Subcutaneous abdominal adipose tissue (tissue), 5 donors: ENCODE data around the gene PKHD1.

Experiments used
- H3K27ac ChIP-seq: one replicate; pipeline ENCODE4 v1.7.0; 2013; ENCODE audit warnings: low read depth, mild to moderate bottlenecking, inconsistent platforms, low read length, moderate library complexity
- H3K27me3 ChIP-seq, 5 donors: one replicate each; pipeline ENCODE4 v1.7.0; 2013; ENCODE audit warnings: low read length in 5 of 5, inconsistent platforms in 1 of 5; ENCODE audit not compliant: control insufficient read depth in 5 of 5, insufficient read depth in 4 of 5
- H3K36me3 ChIP-seq, 5 donors: one replicate each; pipeline ENCODE4 v1.7.0; 2013; ENCODE audit warnings: low read length in 5 of 5; ENCODE audit not compliant: control insufficient read depth in 5 of 5, insufficient read depth in 5 of 5
- H3K4me1 ChIP-seq, 5 donors: one replicate each; pipeline ENCODE4 v1.7.0; 2013; ENCODE audit warnings: low read length in 5 of 5, mild to moderate bottlenecking in 3 of 5, moderate library complexity in 1 of 5; ENCODE audit not compliant: control insufficient read depth in 5 of 5, insufficient read depth in 5 of 5
- H3K4me3 ChIP-seq, 5 donors: one replicate each; pipeline ENCODE4 v1.7.0; 2013; ENCODE audit warnings: low read length in 5 of 5, low read depth in 1 of 5
- H3K9ac ChIP-seq, 5 donors: one replicate each; pipeline ENCODE4 v1.7.0; 2013; ENCODE audit warnings: low read length in 5 of 5, mild to moderate bottlenecking in 4 of 5, moderate library complexity in 3 of 5
- H3K9me3 ChIP-seq, 5 donors: one replicate each; pipeline ENCODE4 v1.7.0; 2013; ENCODE audit warnings: low read length in 5 of 5; ENCODE audit not compliant: control insufficient read depth in 5 of 5
- donor health status: healthy.
- donor health status: healthy.
- donor health status: healthy.
- donor health status: healthy.
- donor health status: healthy.

PKHD1 gene

DNA sequence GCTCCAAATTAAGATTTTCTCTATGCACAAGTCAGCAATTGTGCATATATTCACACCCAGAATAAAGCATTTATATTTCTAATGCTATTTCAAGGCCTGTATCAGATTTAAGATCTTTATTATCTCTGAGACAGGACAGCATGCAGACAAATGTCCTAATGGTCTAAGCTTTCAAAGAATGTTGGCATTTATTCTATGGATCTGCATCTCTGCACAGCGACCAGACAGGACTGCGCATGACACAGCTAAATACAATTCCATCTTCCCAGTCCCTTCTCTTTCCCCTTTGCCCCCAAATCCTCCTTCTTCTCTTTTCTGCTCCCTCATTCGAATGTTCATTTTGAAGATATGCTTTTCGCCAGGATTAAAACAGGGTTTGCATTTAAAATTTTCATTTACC is 478.5 kb downstream of the PKHD1 start:
- H3K4me3 ChIP-seq, result no peak overlapping the region
- no peaks in the 10 kb centered on the region for H3K4me1 ChIP-seq
- H3K9ac ChIP-seq, result no peak overlapping the region
- H3K27me3 ChIP-seq, result no peaks in the 10 kb centered on the region
- no peaks in the 10 kb centered on the region for H3K36me3 ChIP-seq
- no peak overlapping the region for H3K27ac ChIP-seq
- H3K9me3 ChIP-seq, result no peaks in the 10 kb centered on the region

DNA sequence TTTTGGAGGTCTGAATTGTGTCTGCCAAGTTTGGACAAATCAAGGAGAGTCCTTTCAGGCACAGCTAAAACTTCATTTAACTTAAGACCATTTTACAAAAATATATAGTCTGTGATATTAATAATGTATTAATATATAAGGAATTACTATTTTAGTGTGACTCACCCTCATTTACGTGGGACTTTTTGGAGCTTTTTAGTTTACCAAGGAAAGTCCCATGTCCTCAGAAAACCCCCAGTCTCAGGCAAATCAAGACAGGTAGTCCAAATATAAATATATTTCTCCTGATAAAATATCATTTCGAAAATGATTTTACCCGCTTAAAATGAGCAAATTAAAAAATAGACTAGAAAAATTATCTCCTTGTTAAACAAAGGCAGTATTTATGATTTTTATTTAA is 479.0 kb downstream of the PKHD1 start:
- H3K4me1 ChIP-seq, result no peaks in the 10 kb centered on the region
- no peaks in the 10 kb centered on the region for H3K27me3 ChIP-seq
- no peak overlapping the region for H3K27ac ChIP-seq
- H3K36me3 ChIP-seq, result no peaks in the 10 kb centered on the region
- H3K9ac ChIP-seq, result no peak overlapping the region
- H3K9me3 ChIP-seq, result no peaks in the 10 kb centered on the region
- H3K4me3 ChIP-seq, result no peak overlapping the region

DNA sequence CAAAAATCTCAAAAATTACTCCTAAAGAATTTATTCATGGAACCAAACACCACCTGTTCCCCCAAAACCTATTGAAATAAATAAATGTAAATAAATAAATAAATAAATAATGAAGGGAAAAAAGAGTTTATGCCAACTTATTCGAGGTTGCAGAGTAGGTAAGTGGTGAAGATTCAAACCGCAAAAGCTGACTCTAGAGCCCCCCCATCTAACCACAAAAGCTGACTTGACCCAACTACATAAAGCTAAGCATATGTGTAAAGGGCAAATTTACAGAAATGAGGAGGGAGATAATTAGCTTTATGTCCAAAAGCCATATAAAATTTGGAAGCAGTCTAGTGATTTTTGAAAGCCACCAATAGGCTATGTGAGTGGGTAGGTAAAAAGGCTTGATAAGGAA is 486.9 kb downstream of the PKHD1 start:
- no peak overlapping the region for H3K27ac ChIP-seq
- no peak overlapping the region for H3K4me3 ChIP-seq
- H3K27me3 ChIP-seq, result no peaks in the 10 kb centered on the region

DNA sequence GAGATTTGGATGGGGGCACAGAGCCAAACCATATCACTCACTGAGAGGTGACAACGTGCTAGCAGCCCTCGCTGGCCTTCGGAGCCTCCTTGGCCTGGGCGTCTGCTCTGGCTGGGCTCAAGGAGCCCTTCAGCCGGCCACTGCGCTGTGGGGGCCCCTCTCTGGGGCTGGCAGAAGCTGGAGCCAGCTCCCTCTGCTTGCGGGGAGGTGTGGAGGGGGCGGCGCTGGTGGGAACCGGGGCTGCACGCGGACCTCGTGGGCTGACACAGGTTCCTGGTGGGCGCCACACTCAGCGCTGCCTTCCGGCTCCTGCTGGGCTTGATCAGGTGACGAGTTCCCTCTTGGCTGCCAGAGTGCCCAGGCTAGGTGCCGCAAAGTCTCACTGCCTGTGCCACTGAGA is 489.2 kb downstream of the PKHD1 start:
- no peaks in the 10 kb centered on the region for H3K9me3 ChIP-seq
- no peak overlapping the region for H3K27ac ChIP-seq
- no peaks in the 10 kb centered on the region for H3K36me3 ChIP-seq
- H3K27me3 ChIP-seq, result no peaks in the 10 kb centered on the region
- no peaks in the 10 kb centered on the region for H3K4me1 ChIP-seq
- H3K9ac ChIP-seq, result no peak overlapping the region
- no peak overlapping the region for H3K4me3 ChIP-seq

More for the DNA sequence above, 486.9 kb downstream of the PKHD1 start:
- Histone ChIP-seq H3K9me3 (no peaks in the 10 kb centered on the region), H3K4me1 (no peaks in the 10 kb centered on the region), H3K36me3 (no peaks in the 10 kb centered on the region), H3K9ac (no peak overlapping the region)

DNA sequence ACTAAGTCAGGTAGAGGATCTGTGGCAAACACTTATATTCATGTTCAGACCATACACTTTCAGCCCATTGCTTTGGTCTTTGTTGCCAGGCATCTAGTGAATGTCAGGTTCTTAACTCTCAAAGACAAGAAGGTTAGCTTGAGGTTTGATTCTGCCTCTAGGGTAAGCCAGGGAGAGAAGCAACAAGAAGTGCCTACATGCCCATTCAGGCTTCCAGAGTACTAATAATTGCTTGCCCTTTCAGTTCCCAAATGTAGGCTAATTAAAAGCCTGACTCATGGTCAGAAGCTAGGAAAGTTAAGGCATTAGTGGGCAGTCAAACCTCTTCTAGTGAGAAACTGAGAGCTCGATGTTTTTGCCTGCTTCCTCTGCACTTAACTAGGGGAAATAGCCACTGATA is 492.4 kb downstream of the PKHD1 start:
- Histone ChIP-seq H3K4me3 (no peak overlapping the region), H3K9me3 (no peaks in the 10 kb centered on the region), H3K36me3 (no peaks in the 10 kb centered on the region), H3K27me3 (no peaks in the 10 kb centered on the region), H3K27ac (no peak overlapping the region), H3K9ac (no peak overlapping the region), H3K4me1 (no peaks in the 10 kb centered on the region)

DNA sequence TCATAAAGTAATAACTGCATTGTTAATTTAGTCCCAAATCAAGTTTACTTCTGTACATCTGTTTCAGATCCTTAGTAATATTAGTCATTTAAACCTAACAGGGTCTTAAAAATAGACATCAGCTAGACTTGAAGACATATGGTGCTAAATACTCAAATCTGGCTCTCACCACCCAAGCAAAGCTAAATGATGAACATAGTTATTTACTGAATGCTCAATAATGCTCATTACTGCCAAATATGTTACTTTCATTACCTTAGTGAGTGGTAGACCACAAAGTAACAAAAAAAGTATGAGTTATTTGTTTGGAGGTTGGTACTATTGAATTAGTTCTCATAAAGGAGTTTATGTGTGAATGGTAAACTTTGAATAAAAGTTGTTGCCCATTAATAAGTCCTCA is 502.1 kb downstream of the PKHD1 start:
- Histone ChIP-seq H3K4me1 (no peaks in the 10 kb centered on the region), H3K4me3 (no peak overlapping the region), H3K9ac (no peak overlapping the region), H3K27me3 (no peaks in the 10 kb centered on the region), H3K36me3 (no peaks in the 10 kb centered on the region), H3K9me3 (peaks cover 0 to 3% (median 0%) of the 10 kb centered on the region in 5 donors), H3K27ac (no peak overlapping the region)

DNA sequence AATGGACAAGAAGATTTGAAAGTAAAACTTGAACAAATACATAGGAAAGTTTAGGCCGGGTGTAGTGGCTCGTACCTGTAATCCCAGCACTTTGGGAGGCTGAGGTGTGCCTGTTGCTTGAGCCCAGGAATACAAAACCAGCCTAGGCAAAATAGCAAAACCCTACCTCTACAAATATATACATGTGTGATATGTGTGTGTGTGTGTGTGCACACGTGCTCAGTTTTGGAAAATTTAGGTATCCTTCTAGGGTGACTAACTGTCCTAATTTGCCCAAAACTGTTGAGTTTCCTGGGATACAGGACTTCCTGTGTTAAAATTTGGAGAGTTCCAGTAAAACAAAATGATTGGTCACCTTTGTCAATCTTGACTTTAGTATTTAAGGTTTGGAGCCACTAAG is 503.2 kb downstream of the PKHD1 start:
- Histone ChIP-seq H3K4me3 (no peak overlapping the region), H3K27ac (no peak overlapping the region), H3K27me3 (no peaks in the 10 kb centered on the region), H3K4me1 (no peaks in the 10 kb centered on the region), H3K9me3 (peaks cover 0 to 3% (median 0%) of the 10 kb centered on the region in 5 donors), H3K36me3 (no peaks in the 10 kb centered on the region), H3K9ac (no peak overlapping the region)

DNA sequence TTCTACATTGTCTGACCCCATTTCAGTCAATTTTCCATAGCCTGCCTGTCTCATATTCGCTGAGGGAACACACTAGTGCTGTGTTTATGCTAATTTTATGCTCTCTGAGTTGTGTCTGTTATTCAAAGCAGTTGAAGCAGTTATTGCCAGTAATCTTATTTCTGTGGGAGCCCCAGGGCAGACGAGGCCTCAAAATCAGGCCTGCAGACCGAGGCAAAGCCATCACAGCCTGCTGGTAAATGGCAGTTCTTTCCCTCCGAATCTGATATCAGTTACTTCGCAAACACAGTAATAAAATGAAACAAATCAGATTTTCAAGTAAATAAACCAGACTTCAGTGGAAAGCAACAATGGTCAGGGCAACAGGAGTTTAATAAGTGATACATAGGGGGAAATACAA is 508.4 kb downstream of the PKHD1 start:
- no peaks in the 10 kb centered on the region for H3K27me3 ChIP-seq
- no peak overlapping the region for H3K4me3 ChIP-seq
- H3K27ac ChIP-seq, result no peak overlapping the region
- H3K36me3 ChIP-seq, result no peaks in the 10 kb centered on the region
- H3K9ac ChIP-seq, result no peak overlapping the region
- peaks cover 0 to 3% (median 2%) of the 10 kb centered on the region in 5 donors for H3K9me3 ChIP-seq
- H3K4me1 ChIP-seq, result no peaks in the 10 kb centered on the region

DNA sequence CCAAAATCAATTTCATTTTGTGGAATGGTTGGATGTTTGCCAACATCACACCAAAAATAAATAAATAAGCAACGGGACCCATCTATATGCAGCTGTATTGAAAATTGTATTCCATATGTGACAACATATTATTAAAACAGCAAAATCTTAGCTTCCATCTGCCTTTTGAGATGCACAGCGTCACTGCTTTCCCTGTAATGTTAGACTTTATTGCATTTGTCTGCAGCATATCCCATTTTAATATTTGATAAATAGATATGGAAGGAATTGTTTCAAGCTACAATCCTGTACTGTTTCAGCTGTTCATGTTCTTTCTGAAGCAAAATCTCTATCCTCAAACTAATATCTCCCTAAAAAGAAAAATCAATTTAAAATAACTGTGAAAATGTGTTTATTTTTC is 509.1 kb downstream of the PKHD1 start:
- no peaks in the 10 kb centered on the region for H3K4me1 ChIP-seq
- no peaks in the 10 kb centered on the region for H3K36me3 ChIP-seq
- H3K4me3 ChIP-seq, result no peak overlapping the region
- H3K9me3 ChIP-seq, result peaks cover 0 to 3% (median 2%) of the 10 kb centered on the region in 5 donors
- no peak overlapping the region for H3K9ac ChIP-seq
- no peak overlapping the region for H3K27ac ChIP-seq
- no peaks in the 10 kb centered on the region for H3K27me3 ChIP-seq

DNA sequence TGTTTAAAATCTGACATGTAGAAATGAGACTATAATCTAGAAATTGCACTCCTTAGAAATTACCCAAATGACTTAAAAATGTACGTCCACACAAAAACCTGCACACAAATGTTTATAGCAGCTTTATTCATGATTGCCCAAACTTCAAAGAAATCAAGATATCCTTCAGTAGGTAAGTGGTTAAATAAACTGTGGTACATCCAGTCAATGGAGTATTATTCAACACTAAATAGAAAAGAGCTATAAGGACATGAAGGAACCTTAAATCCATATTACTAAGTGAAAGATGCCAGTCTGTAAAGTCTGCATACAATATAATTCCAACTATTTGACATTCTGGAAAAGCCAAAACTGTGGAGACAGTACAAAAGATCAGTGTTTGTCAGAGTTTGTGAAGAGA is 513.4 kb downstream of the PKHD1 start:
- no peak overlapping the region for H3K9ac ChIP-seq
- peaks cover 0 to 5% (median 0%) of the 10 kb centered on the region in 5 donors for H3K4me1 ChIP-seq
- no peaks in the 10 kb centered on the region for H3K36me3 ChIP-seq
- H3K27me3 ChIP-seq, result no peaks in the 10 kb centered on the region
- no peak overlapping the region for H3K27ac ChIP-seq
- H3K9me3 ChIP-seq, result peaks cover 0 to 3% (median 0%) of the 10 kb centered on the region in 5 donors
- H3K4me3 ChIP-seq, result no peak overlapping the region

DNA sequence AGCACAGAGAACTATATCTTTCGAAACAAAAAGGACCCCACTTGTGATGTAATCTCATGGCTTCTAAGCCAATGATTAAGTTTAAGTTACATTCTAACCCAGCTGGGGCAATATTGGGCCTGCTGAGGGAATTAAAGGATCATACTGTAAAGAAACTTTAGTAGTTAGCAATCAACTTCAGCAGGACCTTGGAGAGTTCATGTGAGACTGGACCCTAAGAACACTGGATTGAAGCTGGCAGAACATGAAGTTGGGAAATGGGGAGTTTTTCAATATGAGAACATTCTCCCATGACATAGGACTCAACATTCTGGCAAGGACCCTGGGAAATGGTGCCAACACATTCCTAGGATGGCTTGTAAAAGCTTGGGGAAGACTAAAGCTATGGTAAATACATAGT is 516.2 kb downstream of the PKHD1 start:
- no peaks in the 10 kb centered on the region for H3K9me3 ChIP-seq
- no peaks in the 10 kb centered on the region for H3K27me3 ChIP-seq
- H3K4me1 ChIP-seq, result peaks cover 0 to 5% (median 0%) of the 10 kb centered on the region in 5 donors
- no peaks in the 10 kb centered on the region for H3K36me3 ChIP-seq
- H3K4me3 ChIP-seq, result no peak overlapping the region
- no peak overlapping the region for H3K27ac ChIP-seq
- H3K9ac ChIP-seq, result no peak overlapping the region
